Measurements from ENCODE around the gene SCN3A.

SCN3A gene

GRCh38 chr2:165227571-165227970 lies 23.7 kb upstream of the SCN3A start:
- Histone ChIP-seq H3K4me1 (ENCODE audit: control insufficient read depth in 1 of 2, insufficient read depth in 2 of 2, low read length in 2 of 2) (no peaks in the 10 kb centered on the region), H3K27me3 (ENCODE audit: control insufficient read depth in 1 of 2, insufficient read depth in 2 of 2, low read length in 2 of 2) (no peaks in the 10 kb centered on the region), H3K9me3 (ENCODE audit: control insufficient read depth in 1 of 2, low read length in 2 of 2) (no peaks in the 10 kb centered on the region), H3K27ac (ENCODE audit: low read depth, low read length) (no peak overlapping the region), H3K9ac (ENCODE audit: low read depth in 1 of 2, low read length in 2 of 2) (no peak overlapping the region), H3K36me3 (ENCODE audit: control insufficient read depth in 1 of 2, insufficient read depth in 2 of 2, low read length in 2 of 2) (no peaks in the 10 kb centered on the region), H3K4me3 (ENCODE audit: low read depth in 1 of 2, low read length in 2 of 2) (no peak overlapping the region)

- no peaks in the 10 kb centered on the region for H3K27me3 ChIP-seq (ENCODE audit: control insufficient read depth in 1 of 2, insufficient read depth in 2 of 2, low read length in 2 of 2)
- H3K4me1 ChIP-seq (ENCODE audit: control insufficient read depth in 1 of 2, insufficient read depth in 2 of 2, low read length in 2 of 2): no peaks in the 10 kb centered on the region
- no peaks in the 10 kb centered on the region for H3K9me3 ChIP-seq (ENCODE audit: control insufficient read depth in 1 of 2, low read length in 2 of 2)
- no peak overlapping the region for H3K9ac ChIP-seq (ENCODE audit: low read depth in 1 of 2, low read length in 2 of 2)
- no peak overlapping the region for H3K4me3 ChIP-seq (ENCODE audit: low read depth in 1 of 2, low read length in 2 of 2)
- no peak overlapping the region for H3K27ac ChIP-seq (ENCODE audit: low read depth, low read length)
- H3K36me3 ChIP-seq (ENCODE audit: control insufficient read depth in 1 of 2, insufficient read depth in 2 of 2, low read length in 2 of 2): no peaks in the 10 kb centered on the region
Measured at GRCh38 chr2:165224941-165225340, 21.1 kb upstream of the SCN3A start.

GRCh38 chr2:165219481-165219880 lies 15.6 kb upstream of the SCN3A start:
- H3K4me3 ChIP-seq (ENCODE audit: low read depth in 1 of 2, low read length in 2 of 2): no peak overlapping the region
- no peaks in the 10 kb centered on the region for H3K36me3 ChIP-seq (ENCODE audit: control insufficient read depth in 1 of 2, insufficient read depth in 2 of 2, low read length in 2 of 2)
- no peaks in the 10 kb centered on the region for H3K27me3 ChIP-seq (ENCODE audit: control insufficient read depth in 1 of 2, insufficient read depth in 2 of 2, low read length in 2 of 2)
- no peaks in the 10 kb centered on the region for H3K9me3 ChIP-seq (ENCODE audit: control insufficient read depth in 1 of 2, low read length in 2 of 2)
- H3K9ac ChIP-seq (ENCODE audit: low read depth in 1 of 2, low read length in 2 of 2): no peak overlapping the region
- H3K27ac ChIP-seq (ENCODE audit: low read depth, low read length): no peak overlapping the region
- no peaks in the 10 kb centered on the region for H3K4me1 ChIP-seq (ENCODE audit: control insufficient read depth in 1 of 2, insufficient read depth in 2 of 2, low read length in 2 of 2)

- H3K4me1 ChIP-seq (ENCODE audit: control insufficient read depth in 1 of 2, insufficient read depth in 2 of 2, low read length in 2 of 2): no peaks in the 10 kb centered on the region
- no peaks in the 10 kb centered on the region for H3K9me3 ChIP-seq (ENCODE audit: control insufficient read depth in 1 of 2, low read length in 2 of 2)
- no peaks in the 10 kb centered on the region for H3K36me3 ChIP-seq (ENCODE audit: control insufficient read depth in 1 of 2, insufficient read depth in 2 of 2, low read length in 2 of 2)
- H3K4me3 ChIP-seq (ENCODE audit: low read depth in 1 of 2, low read length in 2 of 2): no peak overlapping the region
- H3K27me3 ChIP-seq (ENCODE audit: control insufficient read depth in 1 of 2, insufficient read depth in 2 of 2, low read length in 2 of 2): no peaks in the 10 kb centered on the region
- H3K9ac ChIP-seq (ENCODE audit: low read depth in 1 of 2, low read length in 2 of 2): no peak overlapping the region
- H3K27ac ChIP-seq (ENCODE audit: low read depth, low read length): no peak overlapping the region
Measured at GRCh38 chr2:165214093-165214492, 10.2 kb upstream of the SCN3A start.

GRCh38 chr2:165208094-165208493 lies 4.2 kb upstream of the SCN3A start:
- no peak overlapping the region for H3K4me3 ChIP-seq (ENCODE audit: low read depth in 1 of 2, low read length in 2 of 2)
- no peak overlapping the region for H3K9ac ChIP-seq (ENCODE audit: low read depth in 1 of 2, low read length in 2 of 2)
- no peak overlapping the region for H3K27ac ChIP-seq (ENCODE audit: low read depth, low read length)
- H3K27me3 ChIP-seq (ENCODE audit: control insufficient read depth in 1 of 2, insufficient read depth in 2 of 2, low read length in 2 of 2): no peaks in the 10 kb centered on the region
- H3K9me3 ChIP-seq (ENCODE audit: control insufficient read depth in 1 of 2, low read length in 2 of 2): no peaks in the 10 kb centered on the region
- H3K36me3 ChIP-seq (ENCODE audit: control insufficient read depth in 1 of 2, insufficient read depth in 2 of 2, low read length in 2 of 2): no peaks in the 10 kb centered on the region
- no peaks in the 10 kb centered on the region for H3K4me1 ChIP-seq (ENCODE audit: control insufficient read depth in 1 of 2, insufficient read depth in 2 of 2, low read length in 2 of 2)

- Histone ChIP-seq H3K4me3 (ENCODE audit: low read depth in 1 of 2, low read length in 2 of 2) (no peak overlapping the region), H3K27ac (ENCODE audit: low read depth, low read length) (no peak overlapping the region), H3K9me3 (ENCODE audit: control insufficient read depth in 1 of 2, low read length in 2 of 2) (no peaks in the 10 kb centered on the region), H3K36me3 (ENCODE audit: control insufficient read depth in 1 of 2, insufficient read depth in 2 of 2, low read length in 2 of 2) (no peaks in the 10 kb centered on the region), H3K9ac (ENCODE audit: low read depth in 1 of 2, low read length in 2 of 2) (no peak overlapping the region), H3K27me3 (ENCODE audit: control insufficient read depth in 1 of 2, insufficient read depth in 2 of 2, low read length in 2 of 2) (no peaks in the 10 kb centered on the region), H3K4me1 (ENCODE audit: control insufficient read depth in 1 of 2, insufficient read depth in 2 of 2, low read length in 2 of 2) (no peaks in the 10 kb centered on the region)
Measured at GRCh38 chr2:165205865-165206264, 2.0 kb upstream of the SCN3A start.

GRCh38 chr2:165202239-165202638 lies 1.6 kb downstream of the SCN3A start:
- Histone ChIP-seq H3K9me3 (ENCODE audit: control insufficient read depth in 1 of 2, low read length in 2 of 2) (no peaks in the 10 kb centered on the region), H3K4me1 (ENCODE audit: control insufficient read depth in 1 of 2, insufficient read depth in 2 of 2, low read length in 2 of 2) (no peaks in the 10 kb centered on the region), H3K9ac (ENCODE audit: low read depth in 1 of 2, low read length in 2 of 2) (no peak overlapping the region), H3K27ac (ENCODE audit: low read depth, low read length) (no peak overlapping the region), H3K27me3 (ENCODE audit: control insufficient read depth in 1 of 2, insufficient read depth in 2 of 2, low read length in 2 of 2) (no peaks in the 10 kb centered on the region), H3K4me3 (ENCODE audit: low read depth in 1 of 2, low read length in 2 of 2) (no peak overlapping the region), H3K36me3 (ENCODE audit: control insufficient read depth in 1 of 2, insufficient read depth in 2 of 2, low read length in 2 of 2) (no peaks in the 10 kb centered on the region)

- Histone ChIP-seq H3K27ac (ENCODE audit: low read depth, low read length) (no peak overlapping the region), H3K27me3 (ENCODE audit: control insufficient read depth in 1 of 2, insufficient read depth in 2 of 2, low read length in 2 of 2) (peaks cover 0 to 3% of the 10 kb centered on the region in 2 donors), H3K36me3 (ENCODE audit: control insufficient read depth in 1 of 2, insufficient read depth in 2 of 2, low read length in 2 of 2) (no peaks in the 10 kb centered on the region), H3K9ac (ENCODE audit: low read depth in 1 of 2, low read length in 2 of 2) (no peak overlapping the region), H3K4me1 (ENCODE audit: control insufficient read depth in 1 of 2, insufficient read depth in 2 of 2, low read length in 2 of 2) (no peaks in the 10 kb centered on the region), H3K4me3 (ENCODE audit: low read depth in 1 of 2, low read length in 2 of 2) (no peak overlapping the region), H3K9me3 (ENCODE audit: control insufficient read depth in 1 of 2, low read length in 2 of 2) (no peaks in the 10 kb centered on the region)
Measured at GRCh38 chr2:165198181-165198580, 5.7 kb downstream of the SCN3A start.

GRCh38 chr2:165197346-165197745 lies 6.5 kb downstream of the SCN3A start:
- Histone ChIP-seq H3K27ac (ENCODE audit: low read depth, low read length) (no peak overlapping the region), H3K9ac (ENCODE audit: low read depth in 1 of 2, low read length in 2 of 2) (no peak overlapping the region), H3K4me1 (ENCODE audit: control insufficient read depth in 1 of 2, insufficient read depth in 2 of 2, low read length in 2 of 2) (no peaks in the 10 kb centered on the region), H3K27me3 (ENCODE audit: control insufficient read depth in 1 of 2, insufficient read depth in 2 of 2, low read length in 2 of 2) (peaks cover 0 to 3% of the 10 kb centered on the region in 2 donors), H3K9me3 (ENCODE audit: control insufficient read depth in 1 of 2, low read length in 2 of 2) (no peaks in the 10 kb centered on the region), H3K36me3 (ENCODE audit: control insufficient read depth in 1 of 2, insufficient read depth in 2 of 2, low read length in 2 of 2) (no peaks in the 10 kb centered on the region), H3K4me3 (ENCODE audit: low read depth in 1 of 2, low read length in 2 of 2) (no peak overlapping the region)

- H3K27me3 ChIP-seq (ENCODE audit: control insufficient read depth in 1 of 2, insufficient read depth in 2 of 2, low read length in 2 of 2): peaks cover 0 to 3% of the 10 kb centered on the region in 2 donors
- H3K4me1 ChIP-seq (ENCODE audit: control insufficient read depth in 1 of 2, insufficient read depth in 2 of 2, low read length in 2 of 2): no peaks in the 10 kb centered on the region
- no peak overlapping the region for H3K27ac ChIP-seq (ENCODE audit: low read depth, low read length)
- no peak overlapping the region for H3K9ac ChIP-seq (ENCODE audit: low read depth in 1 of 2, low read length in 2 of 2)
- no peaks in the 10 kb centered on the region for H3K9me3 ChIP-seq (ENCODE audit: control insufficient read depth in 1 of 2, low read length in 2 of 2)
- no peaks in the 10 kb centered on the region for H3K36me3 ChIP-seq (ENCODE audit: control insufficient read depth in 1 of 2, insufficient read depth in 2 of 2, low read length in 2 of 2)
- H3K4me3 ChIP-seq (ENCODE audit: low read depth in 1 of 2, low read length in 2 of 2): no peak overlapping the region
Measured at GRCh38 chr2:165196411-165196810, 7.4 kb downstream of the SCN3A start.

GRCh38 chr2:165193178-165193777 lies 10.6 kb downstream of the SCN3A start:
- Histone ChIP-seq H3K9me3 (ENCODE audit: control insufficient read depth in 1 of 2, low read length in 2 of 2) (no peaks in the 10 kb centered on the region), H3K4me3 (ENCODE audit: low read depth in 1 of 2, low read length in 2 of 2) (no peak overlapping the region), H3K9ac (ENCODE audit: low read depth in 1 of 2, low read length in 2 of 2) (no peak overlapping the region), H3K27me3 (ENCODE audit: control insufficient read depth in 1 of 2, insufficient read depth in 2 of 2, low read length in 2 of 2) (peaks cover 0 to 3% of the 10 kb centered on the region in 2 donors), H3K4me1 (ENCODE audit: control insufficient read depth in 1 of 2, insufficient read depth in 2 of 2, low read length in 2 of 2) (no peaks in the 10 kb centered on the region), H3K27ac (ENCODE audit: low read depth, low read length) (no peak overlapping the region), H3K36me3 (ENCODE audit: control insufficient read depth in 1 of 2, insufficient read depth in 2 of 2, low read length in 2 of 2) (no peaks in the 10 kb centered on the region)
